SK-N-SH (cell line): ENCODE results near the gene STYXL1. TPM values are rescaled to one million over a fixed set of nuclear protein-coding genes. Genes with fewer than 3 reads are reported as not detected.
A peak's percentile ranks its signal among the peaks of the same experiment; 100 is the strongest.

Source experiments
- CTCF ChIA-PET: fragments of 300-600, 350-600 bp; formaldehyde crosslinking; extraction: SDS; loops from one replicate; lab custom pipeline; 2021; lab: Yijun Ruan, JAX
- POLR2A ChIA-PET: fragments of 350-600 bp; sonication (Branson Sonifier 250); formaldehyde crosslinking; extraction: SDS; loops from one replicate; lab custom pipeline; 2020; ENCODE audit warnings: antibody characterized with exemption, inconsistent platforms; lab: Yijun Ruan, JAX
- DNase-seq: peaks from one replicate; pipeline ENCODE4 v3.0.0; 2012
- H2AFZ ChIP-seq: fragments of 200-600 bp; sonication (generic); 2 replicates; pipeline ENCODE4 v1.8.1; 2016; ENCODE audit warnings: antibody characterized with exemption, mild to moderate bottlenecking, low read depth
- H3F3A ChIP-seq: fragments of 200-600 bp; sonication (generic); replicated peaks from 2 replicates; pipeline ENCODE3; 2016; ENCODE audit warnings: antibody characterized with exemption, mild to moderate bottlenecking; ENCODE audit not compliant: insufficient read depth
- H3K27ac ChIP-seq, 2 experiments: fragments of 200-500 bp in 1 of 2; fragments of 200-600 bp in 1 of 2; sonication (Bioruptor generic) in 1 of 2; sonication (generic), shearing (Covaris generic) in 1 of 2; 2 replicates each; pipeline versions ENCODE4 v1.5.1 to v1.6.1; 2014 to 2016; ENCODE audit warnings: low read depth in 2 of 2, inconsistent platforms in 1 of 2, low read length in 1 of 2, mild to moderate bottlenecking in 1 of 2, mixed read lengths in 1 of 2
- H3K27me3 ChIP-seq: fragments of 200-600 bp; sonication (generic), shearing (Covaris generic); 2 replicates; pipeline ENCODE4 v1.6.1; 2016; ENCODE audit warnings: mixed run types; ENCODE audit not compliant: insufficient read depth
- H3K36me3 ChIP-seq, 2 experiments: fragments of 200-500 bp in 1 of 2; fragments of 200-600 bp in 1 of 2; sonication (Bioruptor generic) in 1 of 2; sonication (generic) in 1 of 2; replicated peaks in 1 of 2; 2 replicates each; pipeline versions ENCODE3 to v1.5.1; 2014 to 2016; ENCODE audit warnings: low read length in 1 of 2, mild to moderate bottlenecking in 1 of 2; ENCODE audit not compliant: insufficient read depth in 2 of 2, control insufficient read depth in 1 of 2
- H3K4me1 ChIP-seq, 2 experiments: fragments of 200-500 bp in 1 of 2; fragments of 200-600 bp in 1 of 2; sonication (Bioruptor generic) in 1 of 2; sonication (generic), shearing (Covaris generic) in 1 of 2; 2 replicates each; pipeline versions ENCODE4 v1.5.1 to v1.6.1; 2014 to 2016; ENCODE audit warnings: low read depth in 1 of 2, low read length in 1 of 2, mixed run types in 1 of 2; ENCODE audit not compliant: insufficient read depth in 2 of 2, control insufficient read depth in 1 of 2
- H3K4me2 ChIP-seq: fragments of 200-600 bp; sonication (generic), shearing (Covaris generic); 2 replicates; pipeline ENCODE4 v1.6.1; 2017; ENCODE audit warnings: mixed run types
- H3K4me3 ChIP-seq, 2 experiments: fragments of 200-500 bp in 1 of 2; fragments of 200-600 bp in 1 of 2; sonication (Bioruptor generic) in 1 of 2; sonication (generic), shearing (Covaris generic) in 1 of 2; 2 replicates each; pipeline versions ENCODE4 v1.5.1 to v1.8.1; 2014 to 2016; ENCODE audit warnings: low read depth in 2 of 2, inconsistent platforms in 1 of 2, low read length in 1 of 2, mild to moderate bottlenecking in 1 of 2, mixed read lengths in 1 of 2, moderate library complexity in 1 of 2
- H3K79me2 ChIP-seq: fragments of 200-600 bp; sonication (generic); 2 replicates; pipeline ENCODE4 v1.8.1; 2017; ENCODE audit warnings: mild to moderate bottlenecking; ENCODE audit not compliant: insufficient read depth
- H3K9ac ChIP-seq: fragments of 200-600 bp; sonication (generic); 2 replicates; pipeline ENCODE4 v1.6.1; 2017; ENCODE audit warnings: mixed run types
- H3K9me2 ChIP-seq: fragments of 200-600 bp; sonication (generic); 2 replicates; pipeline ENCODE4 v1.6.1; 2017; ENCODE audit warnings: mixed run types
- H3K9me3 ChIP-seq: fragments of 200-600 bp; sonication (generic); 2 replicates; pipeline ENCODE4 v1.6.1; 2017; ENCODE audit warnings: mixed run types, mild to moderate bottlenecking, moderate library complexity
- H4K20me1 ChIP-seq: fragments of 200-600 bp; sonication (generic); 2 replicates; pipeline ENCODE4 v1.6.1; 2017; ENCODE audit warnings: mild to moderate bottlenecking, mixed run types; ENCODE audit not compliant: insufficient read depth
- CHD2 ChIP-seq: fragments of 150-350 bp; IDR thresholded peaks from 2 replicates; pipeline ENCODE4 v1.6.1; 2018; ENCODE audit warnings: low read length; ENCODE audit not compliant: partially characterized antibody
- ELF1 ChIP-seq: IDR thresholded peaks from 2 replicates; pipeline ENCODE4 v1.4.0; 2012
- EZH2phosphoT487 ChIP-seq: fragments of 200-600 bp; sonication (generic); IDR thresholded peaks from 2 replicates; pipeline ENCODE4 v1.6.1; 2017; ENCODE audit warnings: low read depth, mixed run types, mild to moderate bottlenecking, antibody characterized with exemption, moderate library complexity, borderline replicate concordance
- FOSL2 ChIP-seq: IDR thresholded peaks from 2 replicates; pipeline ENCODE4 v1.4.0; 2012; ENCODE audit warnings: low read depth, mild to moderate bottlenecking, moderate library complexity, borderline replicate concordance
- FOXJ3 ChIP-seq: sonication (generic); formaldehyde crosslinking; IDR thresholded peaks from 2 replicates; pipeline ENCODE4 v1.5.1; 2020; ENCODE audit warnings: mild to moderate bottlenecking, missing genetic modification reagents
- IRF3 ChIP-seq: fragments of 150-350 bp; IDR thresholded peaks from 2 replicates; pipeline ENCODE4 v1.6.1; 2016; ENCODE audit warnings: mild to moderate bottlenecking, low read depth, low read length
- JUND ChIP-seq: IDR thresholded peaks from 2 replicates; pipeline ENCODE4 v1.4.0; 2012
- MEF2A ChIP-seq: IDR thresholded peaks from 2 replicates; pipeline ENCODE4 v1.4.0; 2012; ENCODE audit warnings: low read depth, borderline replicate concordance
- NRF1 ChIP-seq: IDR thresholded peaks from 2 replicates; pipeline ENCODE4 v1.6.1; 2012; ENCODE audit warnings: low read depth, mild to moderate bottlenecking, low read length
- POLR2AphosphoS5 ChIP-seq: IDR thresholded peaks from 2 replicates; pipeline ENCODE4 v1.6.1; 2012; ENCODE audit warnings: low read depth, low read length
- RCOR1 ChIP-seq: fragments of 150-350 bp; IDR thresholded peaks from 2 replicates; pipeline ENCODE4 v1.6.1; 2017; ENCODE audit warnings: antibody characterized with exemption, low read length
- RXRA ChIP-seq: IDR thresholded peaks from 2 replicates; pipeline ENCODE4 v1.4.0; 2012; ENCODE audit warnings: low read depth, mild to moderate bottlenecking, borderline replicate concordance
- SIN3A ChIP-seq: IDR thresholded peaks from 2 replicates; pipeline ENCODE4 v1.6.1; 2012; ENCODE audit warnings: low read depth, mild to moderate bottlenecking, low read length, moderate library complexity, borderline replicate concordance
- WGBS: methylation state at CpG from one replicate; pipeline ENCODE4 v1.1.6; 2017; ENCODE audit warnings: low lambda C conversion rate; 5-methylcytosine and 5-hydroxymethylcytosine counted together
- polyA plus RNA-seq, 3 experiments: library from polyadenylated mRNA; depleted of rRNA; stranded (reverse); fragments of >200 nt; gene quantifications; 2 replicates each; pipeline ENCODE4 v1.2.3, GENCODE V29; 2012
- TF ChIP-seq, protein P1 (sequence below): fragments of 200-600 bp; sonication (generic); IDR thresholded peaks from 2 replicates; pipeline ENCODE4 v1.6.1; 2017; ENCODE audit warnings: antibody characterized with exemption, mild to moderate bottlenecking, moderate library complexity
- TF ChIP-seq, protein P2 (sequence below): IDR thresholded peaks from 2 replicates; pipeline ENCODE4; 2012
- TF ChIP-seq, protein P3 (sequence below): IDR thresholded peaks from 2 replicates; pipeline ENCODE4 v1.4.0; 2012; ENCODE audit warnings: low read depth, borderline replicate concordance

Gene STYXL1
- polyA plus RNA-seq, 1 of the 3 experiments (the other 2 are of a cell fraction), result 86.6 TPM

DNA sequence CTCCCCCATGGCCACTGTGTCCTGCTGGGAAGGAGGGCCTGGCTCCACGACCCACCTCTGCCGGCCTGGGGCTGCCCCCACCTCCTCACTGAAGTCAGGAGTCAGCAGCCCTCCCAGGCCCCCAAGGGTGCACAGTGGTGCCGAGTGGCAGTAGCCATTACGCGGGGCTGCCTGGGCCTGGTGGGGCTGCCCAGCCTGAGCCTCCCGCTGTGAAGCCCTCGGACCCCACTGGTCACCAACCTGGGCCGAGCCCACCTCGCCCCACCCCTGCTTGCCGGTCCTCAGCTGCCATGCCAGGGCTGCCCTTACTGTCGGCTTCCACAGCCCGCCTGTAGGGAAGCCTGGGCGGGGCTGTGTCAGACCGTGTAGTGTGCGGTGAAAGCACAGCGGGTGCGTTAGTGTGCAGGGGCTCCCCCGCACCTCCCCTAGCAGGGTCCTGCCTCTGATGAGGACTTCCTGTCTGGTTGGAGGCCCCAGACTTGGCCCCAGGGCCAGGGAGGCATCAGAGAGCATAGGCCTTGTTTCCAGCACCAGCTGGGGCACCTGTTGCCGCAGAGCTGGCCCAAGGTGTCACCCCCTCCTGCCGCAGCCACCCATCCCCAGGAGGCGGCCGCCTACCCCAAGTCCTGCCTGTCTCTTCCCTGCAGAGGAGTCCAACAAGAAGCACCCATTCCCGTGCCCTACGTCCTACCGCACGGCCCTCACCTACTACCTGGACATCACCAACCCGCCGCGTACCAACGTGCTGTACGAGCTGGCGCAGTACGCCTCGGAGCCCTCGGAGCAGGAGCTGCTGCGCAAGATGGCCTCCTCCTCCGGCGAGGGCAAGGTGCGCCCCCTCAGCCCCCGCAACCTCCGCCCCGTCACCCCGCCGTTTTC, 63.4 kb downstream of the STYXL1 start:
- Histone ChIP-seq H3F3A (no peaks in the 10 kb centered on the region), H3K4me3 (no peak overlapping the region), H3K9me2 (no peaks in the 10 kb centered on the region), H3K36me3 (peaks cover 17 to 70% of the 10 kb centered on the region in 2 experiments), H4K20me1 (no peaks in the 10 kb centered on the region), H3K4me1 (peaks cover 0 to 4% of the 10 kb centered on the region in 2 experiments; a peak in 1 of 4 replicates), H2AFZ (no peak overlapping the region), H3K9me3 (no peaks in the 10 kb centered on the region), H3K27me3 (no peaks in the 10 kb centered on the region), H3K79me2 (no peaks in the 10 kb centered on the region), H3K9ac (no peak overlapping the region), H3K27ac (no peak overlapping the region; a peak in 1 of 4 replicates), H3K4me2 (no peak overlapping the region)
- 97% methylated on average over 37 of the region's 44 CpGs for WGBS
- POLR2A ChIA-PET, result no interaction called here
- DNase-seq, result peak; percentile 42
- TF ChIP-seq EZH2phosphoT487 (no peak), RXRA (no peak), FOXJ3 (CRISPR knock-in tag) (no peak), NRF1 (no peak), CHD2 (no peak), POLR2AphosphoS5 (no peak), JUND (no peak), MEF2A (no peak), SIN3A (no peak), ELF1 (no peak), IRF3 (no peak), RCOR1 (no peak), FOSL2 (no peak)
- TF ChIP-seq, protein P1, sequence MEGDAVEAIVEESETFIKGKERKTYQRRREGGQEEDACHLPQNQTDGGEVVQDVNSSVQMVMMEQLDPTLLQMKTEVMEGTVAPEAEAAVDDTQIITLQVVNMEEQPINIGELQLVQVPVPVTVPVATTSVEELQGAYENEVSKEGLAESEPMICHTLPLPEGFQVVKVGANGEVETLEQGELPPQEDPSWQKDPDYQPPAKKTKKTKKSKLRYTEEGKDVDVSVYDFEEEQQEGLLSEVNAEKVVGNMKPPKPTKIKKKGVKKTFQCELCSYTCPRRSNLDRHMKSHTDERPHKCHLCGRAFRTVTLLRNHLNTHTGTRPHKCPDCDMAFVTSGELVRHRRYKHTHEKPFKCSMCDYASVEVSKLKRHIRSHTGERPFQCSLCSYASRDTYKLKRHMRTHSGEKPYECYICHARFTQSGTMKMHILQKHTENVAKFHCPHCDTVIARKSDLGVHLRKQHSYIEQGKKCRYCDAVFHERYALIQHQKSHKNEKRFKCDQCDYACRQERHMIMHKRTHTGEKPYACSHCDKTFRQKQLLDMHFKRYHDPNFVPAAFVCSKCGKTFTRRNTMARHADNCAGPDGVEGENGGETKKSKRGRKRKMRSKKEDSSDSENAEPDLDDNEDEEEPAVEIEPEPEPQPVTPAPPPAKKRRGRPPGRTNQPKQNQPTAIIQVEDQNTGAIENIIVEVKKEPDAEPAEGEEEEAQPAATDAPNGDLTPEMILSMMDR, result no peak
- TF ChIP-seq, protein P2, sequence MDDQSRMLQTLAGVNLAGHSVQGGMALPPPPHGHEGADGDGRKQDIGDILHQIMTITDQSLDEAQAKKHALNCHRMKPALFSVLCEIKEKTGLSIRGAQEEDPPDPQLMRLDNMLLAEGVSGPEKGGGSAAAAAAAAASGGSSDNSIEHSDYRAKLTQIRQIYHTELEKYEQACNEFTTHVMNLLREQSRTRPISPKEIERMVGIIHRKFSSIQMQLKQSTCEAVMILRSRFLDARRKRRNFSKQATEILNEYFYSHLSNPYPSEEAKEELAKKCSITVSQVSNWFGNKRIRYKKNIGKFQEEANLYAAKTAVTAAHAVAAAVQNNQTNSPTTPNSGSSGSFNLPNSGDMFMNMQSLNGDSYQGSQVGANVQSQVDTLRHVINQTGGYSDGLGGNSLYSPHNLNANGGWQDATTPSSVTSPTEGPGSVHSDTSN, result no peak
- TF ChIP-seq, protein P3, sequence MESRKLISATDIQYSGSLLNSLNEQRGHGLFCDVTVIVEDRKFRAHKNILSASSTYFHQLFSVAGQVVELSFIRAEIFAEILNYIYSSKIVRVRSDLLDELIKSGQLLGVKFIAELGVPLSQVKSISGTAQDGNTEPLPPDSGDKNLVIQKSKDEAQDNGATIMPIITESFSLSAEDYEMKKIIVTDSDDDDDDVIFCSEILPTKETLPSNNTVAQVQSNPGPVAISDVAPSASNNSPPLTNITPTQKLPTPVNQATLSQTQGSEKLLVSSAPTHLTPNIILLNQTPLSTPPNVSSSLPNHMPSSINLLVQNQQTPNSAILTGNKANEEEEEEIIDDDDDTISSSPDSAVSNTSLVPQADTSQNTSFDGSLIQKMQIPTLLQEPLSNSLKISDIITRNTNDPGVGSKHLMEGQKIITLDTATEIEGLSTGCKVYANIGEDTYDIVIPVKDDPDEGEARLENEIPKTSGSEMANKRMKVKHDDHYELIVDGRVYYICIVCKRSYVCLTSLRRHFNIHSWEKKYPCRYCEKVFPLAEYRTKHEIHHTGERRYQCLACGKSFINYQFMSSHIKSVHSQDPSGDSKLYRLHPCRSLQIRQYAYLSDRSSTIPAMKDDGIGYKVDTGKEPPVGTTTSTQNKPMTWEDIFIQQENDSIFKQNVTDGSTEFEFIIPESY, result no peak
- CTCF ChIA-PET, result interaction anchor here (1.1 to 1.2 kb wide), 3 partner anchors 36 to 118 kb away, joined by 3 to 5 read pairs (median 4); no protein-coding TSS in a partner anchor
